Heart left ventricle (tissue), 16 donors: ENCODE measurements around the gene KCNG2. TPM values are rescaled to one million over a fixed set of nuclear protein-coding genes. Genes with fewer than 3 reads are reported as not detected.

ENCODE experiments used
- ATAC-seq, 4 donors: fragments of 200-7000 bp; cut with Tn5 transposase; one replicate each; pipeline ENCODE4 v1.9.1; 2020 to 2022; ENCODE audit warnings: moderate library complexity in 4 of 4, mild to moderate bottlenecking in 3 of 4, moderate number of reproducible peaks in 1 of 4
- DNase-seq, 5 donors: peaks; one replicate each; pipeline ENCODE4 v3.0.0-alpha.2; 2020
- H3K27ac ChIP-seq, 12 donors: fragments of 200-600 bp; sonication (generic) in 4 of 12; one replicate each; pipeline versions ENCODE4 v1.5.0 to v1.8.0; 2016 to 2022; ENCODE audit warnings: mild to moderate bottlenecking in 2 of 12
- H3K27me3 ChIP-seq, 9 donors: fragments of 200-600 bp; sonication (generic) in 2 of 9; one replicate each; pipeline versions ENCODE4 v1.5.1 to v1.8.0; 2016 to 2022; ENCODE audit warnings: mild to moderate bottlenecking in 3 of 9
- H3K36me3 ChIP-seq, 9 donors: fragments of 200-600 bp; sonication (generic) in 2 of 9; one replicate each; pipeline versions ENCODE4 v1.5.0 to v1.8.0; 2018 to 2022; ENCODE audit warnings: mild to moderate bottlenecking in 2 of 9
- H3K4me1 ChIP-seq, 12 donors: fragments of 200-600 bp; sonication (generic) in 4 of 12; one replicate each; pipeline versions ENCODE4 v1.5.0 to v1.8.0; 2016 to 2022; ENCODE audit warnings: mild to moderate bottlenecking in 3 of 12
- H3K4me3 ChIP-seq, 12 donors: fragments of 200-600 bp; sonication (generic) in 4 of 12; one replicate each; pipeline versions ENCODE4 v1.5.0 to v1.8.0; 2017 to 2022; ENCODE audit warnings: mild to moderate bottlenecking in 9 of 12, moderate library complexity in 4 of 12
- H3K9me3 ChIP-seq, 12 donors: fragments of 200-600 bp; sonication (generic) in 4 of 12; one replicate each; pipeline versions ENCODE4 v1.5.0 to v1.8.0; 2016 to 2022; ENCODE audit warnings: mild to moderate bottlenecking in 1 of 12
- CTCF ChIP-seq, 12 donors: fragments of 200-600 bp; sonication (generic) in 4 of 12; IDR thresholded peaks; one replicate each; pipeline versions ENCODE4 v1.5.0 to v1.8.0; 2018 to 2022; ENCODE audit warnings: antibody characterized with exemption in 12 of 12, mild to moderate bottlenecking in 5 of 12
- POLR2A ChIP-seq, 2 donors: fragments of 450-650 bp; IDR thresholded peaks; one replicate each; pipeline ENCODE4 v1.6.1; 2017; ENCODE audit warnings: antibody characterized with exemption in 2 of 2, mild to moderate bottlenecking in 2 of 2, moderate library complexity in 2 of 2
- WGBS, 4 donors: extraction: QIAGEN DNeasy Blood & Tissue Kit in 2 of 4; methylation state at CpG; one replicate each; pipeline versions ENCODE4 v1.1.5 to v1.1.7; 2013 to 2018; 5-methylcytosine and 5-hydroxymethylcytosine counted together
- intact Hi-C, 10 donors: fragments of 100-400 bp; cut with DNase I; formaldehyde crosslinking; loops; one replicate each; pipeline versions ENCODE4 v1.11.1 to v1.14.2; 2022
- polyA plus RNA-seq, 2 donors: library from polyadenylated mRNA; stranded (reverse); fragments of 200-250 nt; gene quantifications; one replicate each; pipeline ENCODE4 v1.2.3, GENCODE V29; 2013
- total RNA-seq, 9 donors: library from RNA; depleted of rRNA in 2 of 9; stranded (reverse); fragments of >200 nt in 2 of 9; fragmentation: NEBNext Ultra II Directional in 3 of 9; extraction: Animal tissue kit (Norgen Biotek cat#: 25700) in 3 of 9; gene quantifications; one replicate each; pipeline versions ENCODE4 v1.1.0 to v1.2.4, GENCODE V29; 2016 to 2023
- donor health status: ischemic (EF 13 %, LVEDD 7.1; RV severe dilation, severe dysfunction).
- donor health status: healthy with polysubstance abuse.
- donor health status: DM: no; HTN: yes; CAD: no.
- donor health status: DM: no; HTN: no; CAD: no.
- donor health status: ischemic (EF 25% LVEDD 6.9; RV normal size, moderate dysfunction).
- donor health status: ischemic (EF 25% LVEDD 5.7; RV mildly dilated, moderate dysfunction).
- donor health status: healthy.
- donor health status: DM: yes; HTN: yes; CAD: no.
- donor health status: ischemic (EF 35%, LVEDD 5.7; RV mildly dilated, moderate dysfunction).
- donor health status: nonischemic (EF 11% LVEDD 7.7; RV severe dilation, severe dysfunction).
- donor health status: DM: yes; HTN: yes; CAD: no.
- donor health status: PGD.
- donor health status: ischemic (EF 29% LVEDD 5.4; RV normal size, mild dysfunction).
- donor health status: nonischemic (EF 23%, LVEDD 6.1; RV moderate dilation, normal function).

Gene KCNG2
- total and polyA plus RNA-seq, 11 donors, result 0.07 to 1.5 (median 0.18) TPM; not detected in 8

GRCh38 chr18:79924814-79925731 lies 127.3 kb downstream of the KCNG2 start:
- intact Hi-C loops, result no loop called here
- ATAC-seq (peak; percentile 60 to 79 (median 72)), DNase-seq (peak in 2 of 5 donors; percentile 29 to 49)
- WGBS, 4 donors, result 55 to 73% (median 65%) methylated on average over 25 of the region's 25 CpGs
- Histone ChIP-seq H3K4me1 (peaks cover 0 to 20% (median 7%) of the 10 kb centered on the region in 12 donors), H3K36me3 (peaks cover 0 to 46% (median 16%) of the 10 kb centered on the region in 9 donors), H3K9me3 (peaks cover 0 to 14% (median 11%) of the 10 kb centered on the region in 12 donors), H3K27ac (peak overlapping the region in 1 of 12 donors; percentile 44), H3K4me3 (no peak overlapping the region), H3K27me3 (no peaks in the 10 kb centered on the region)
- no peak for TF ChIP-seq POLR2A (IDR thresholded peaks at IDR 0.05)
- TF ChIP-seq CTCF (IDR thresholded peaks at IDR 0.05), result peak in 2 of 12 donors; percentile 8 to 19

- no peak for ATAC-seq
- no peak for TF ChIP-seq POLR2A (IDR thresholded peaks at IDR 0.05)
- TF ChIP-seq CTCF (IDR thresholded peaks at IDR 0.05), result no peak
- H3K27ac ChIP-seq, result no peak overlapping the region
- peaks cover 0 to 26% (median 18%) of the 10 kb centered on the region in 12 donors for H3K9me3 ChIP-seq
- peaks cover 0 to 55% (median 16%) of the 10 kb centered on the region in 9 donors for H3K36me3 ChIP-seq
- DNase-seq, result peak in 2 of 5 donors; percentile 6 to 9
- no peaks in the 10 kb centered on the region for H3K27me3 ChIP-seq
- no peak overlapping the region for H3K4me3 ChIP-seq
- intact Hi-C loops, result no loop called here
- H3K4me1 ChIP-seq, result peaks cover 0 to 20% (median 7%) of the 10 kb centered on the region in 12 donors
- WGBS, 4 donors, result 88 to 96% (median 93%) methylated on average over 11 of the region's 11 CpGs
These were observed 128.6 kb downstream of the KCNG2 start for GRCh38 chr18:79926306-79926705.

GRCh38 chr18:79926715-79927606 lies 129.2 kb downstream of the KCNG2 start:
- H3K27me3 ChIP-seq, result no peaks in the 10 kb centered on the region
- no peak overlapping the region for H3K27ac ChIP-seq
- ATAC-seq (no peak), DNase-seq (peak in 3 of 5 donors; percentile 11 to 57 (median 16))
- intact Hi-C loops, result no loop called here
- 88 to 93% (median 92%) methylated on average over 19 to 21 of the region's 21 CpGs for WGBS, 4 donors
- no peak overlapping the region for H3K4me3 ChIP-seq
- peaks cover 0 to 55% (median 16%) of the 10 kb centered on the region in 9 donors for H3K36me3 ChIP-seq
- peaks cover 0 to 20% (median 7%) of the 10 kb centered on the region in 12 donors for H3K4me1 ChIP-seq
- TF ChIP-seq CTCF (IDR thresholded peaks at IDR 0.05) (no peak), POLR2A (IDR thresholded peaks at IDR 0.05) (no peak)
- H3K9me3 ChIP-seq, result peaks cover 0 to 33% (median 19%) of the 10 kb centered on the region in 12 donors
